Peyer's patch (tissue), 4 donors: ENCODE results near the gene PXDC1.
"Not testable (repeated sequence)": the region's sequence is repeated elsewhere in the genome, so short reads cannot be mapped to it uniquely, and the experiment has no call there.

Experiments used
- POLR2A ChIP-seq, 2 donors: fragments of 450-650 bp; IDR thresholded peaks; one replicate each; pipeline ENCODE4 v1.5.1; 2017; ENCODE audit warnings: antibody characterized with exemption in 2 of 2, mild to moderate bottlenecking in 2 of 2, moderate library complexity in 2 of 2
- TF ChIP-seq, protein P1 (sequence below), 6 experiments: fragments of 450-650 bp in 4 of 6; fragments of 200-600 bp in 2 of 6; sonication (generic) in 1 of 6; IDR thresholded peaks; one replicate each; pipeline ENCODE4 v1.5.1; 2017 to 2019; ENCODE audit warnings: antibody characterized with exemption in 6 of 6, mild to moderate bottlenecking in 3 of 6, moderate library complexity in 1 of 6

DNA sequence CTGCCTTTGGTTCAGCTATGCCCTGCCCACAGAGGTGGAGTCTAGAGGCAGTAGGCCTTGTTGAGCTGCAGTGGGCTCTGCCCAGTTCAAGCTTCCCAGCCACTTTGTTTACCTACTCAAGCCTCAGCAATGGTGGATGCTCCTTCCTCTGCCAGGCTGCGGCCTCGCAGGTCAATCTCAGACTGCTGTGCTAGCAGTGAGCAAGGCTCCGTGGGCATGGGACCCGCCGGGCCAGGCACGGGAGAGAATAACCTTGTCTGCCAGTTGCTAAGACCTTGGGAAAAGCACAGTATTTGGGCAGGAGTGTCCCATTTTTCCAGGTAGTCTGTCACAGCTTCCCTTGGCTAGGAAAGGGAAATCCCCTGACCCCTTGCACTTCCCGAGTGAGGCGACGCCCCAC, 73.8 kb downstream of the PXDC1 start:
- TF ChIP-seq, protein P1, sequence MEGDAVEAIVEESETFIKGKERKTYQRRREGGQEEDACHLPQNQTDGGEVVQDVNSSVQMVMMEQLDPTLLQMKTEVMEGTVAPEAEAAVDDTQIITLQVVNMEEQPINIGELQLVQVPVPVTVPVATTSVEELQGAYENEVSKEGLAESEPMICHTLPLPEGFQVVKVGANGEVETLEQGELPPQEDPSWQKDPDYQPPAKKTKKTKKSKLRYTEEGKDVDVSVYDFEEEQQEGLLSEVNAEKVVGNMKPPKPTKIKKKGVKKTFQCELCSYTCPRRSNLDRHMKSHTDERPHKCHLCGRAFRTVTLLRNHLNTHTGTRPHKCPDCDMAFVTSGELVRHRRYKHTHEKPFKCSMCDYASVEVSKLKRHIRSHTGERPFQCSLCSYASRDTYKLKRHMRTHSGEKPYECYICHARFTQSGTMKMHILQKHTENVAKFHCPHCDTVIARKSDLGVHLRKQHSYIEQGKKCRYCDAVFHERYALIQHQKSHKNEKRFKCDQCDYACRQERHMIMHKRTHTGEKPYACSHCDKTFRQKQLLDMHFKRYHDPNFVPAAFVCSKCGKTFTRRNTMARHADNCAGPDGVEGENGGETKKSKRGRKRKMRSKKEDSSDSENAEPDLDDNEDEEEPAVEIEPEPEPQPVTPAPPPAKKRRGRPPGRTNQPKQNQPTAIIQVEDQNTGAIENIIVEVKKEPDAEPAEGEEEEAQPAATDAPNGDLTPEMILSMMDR (IDR thresholded peaks at IDR 0.05) = not testable (repeated sequence)
- TF ChIP-seq POLR2A (IDR thresholded peaks at IDR 0.05) = not testable (repeated sequence)
